Muscle of leg (tissue), 11 donors: ENCODE measurements around the gene PLA2G3. TPM values are rescaled to one million over a fixed set of nuclear protein-coding genes. Genes with fewer than 3 reads are reported as not detected.
"Not testable (repeated sequence)": the region's sequence is repeated elsewhere in the genome, so short reads cannot be mapped to it uniquely, and the experiment has no call there.

ENCODE experiments used
- DNase-seq: peaks from one replicate; pipeline ENCODE4 v3.0.0; 2013
- H3K27ac ChIP-seq: one replicate; pipeline ENCODE4 v1.5.1; 2013; ENCODE audit warnings: mild to moderate bottlenecking, low read length, control low read depth
- H3K27me3 ChIP-seq: one replicate; pipeline ENCODE4 v1.6.1; 2013; ENCODE audit warnings: low read length; ENCODE audit not compliant: control insufficient read depth, insufficient read depth
- H3K36me3 ChIP-seq: one replicate; pipeline ENCODE4 v1.6.1; 2013; ENCODE audit warnings: low read length; ENCODE audit not compliant: control insufficient read depth, insufficient read depth
- H3K4me1 ChIP-seq: one replicate; pipeline ENCODE4 v1.6.1; 2013; ENCODE audit warnings: low read length; ENCODE audit not compliant: control insufficient read depth, insufficient read depth
- H3K4me3 ChIP-seq: one replicate; pipeline ENCODE4 v1.5.1; 2013; ENCODE audit warnings: low read length, control low read depth
- H3K9me3 ChIP-seq: replicated peaks from 2 replicates; pipeline ENCODE4 v1.6.1; 2013; ENCODE audit warnings: low read depth, low read length; ENCODE audit not compliant: control insufficient read depth
- WGBS: methylation state at CpG from one replicate; pipeline ENCODE4 v1.1.5; 2013; ENCODE audit warnings: missing lambda C conversion rate; ENCODE audit not compliant: insufficient coverage; 5-methylcytosine and 5-hydroxymethylcytosine counted together
- polyA plus RNA-seq, 8 donors: library from polyadenylated mRNA; unstranded; fragments of 120-200 nt; gene quantifications; one replicate each; pipeline versions ENCODE4 v1.2.1 to v1.2.3, GENCODE V29; 2013; ENCODE audit warnings: inconsistent platforms in 1 of 8, low replicate concordance in 1 of 8; ENCODE audit not compliant: insufficient read length in 8 of 8, insufficient read depth in 1 of 8
- total RNA-seq: library from RNA; stranded (reverse); fragments of 120-200 nt; gene quantifications from one replicate; pipeline ENCODE4 v1.2.4, GENCODE V29; 2013

Gene PLA2G3
- total and polyA plus RNA-seq, 9 donors, result 0.04 TPM; not detected in 8

GRCh38 chr22:31103111-31103510 lies 37.2 kb downstream of the PLA2G3 start:
- DNase-seq, result peak; percentile 13
- Histone ChIP-seq H3K4me1 (peaks cover 37% of the 10 kb centered on the region), H3K27me3 (peaks cover 2% of the 10 kb centered on the region), H3K36me3 (peaks cover 63% of the 10 kb centered on the region), H3K27ac (no peak overlapping the region), H3K4me3 (no peak overlapping the region), H3K9me3 (no peaks in the 10 kb centered on the region)
- 83% methylated on average over 1 of the region's 2 CpGs for WGBS

- DNase-seq, result peak; percentile 50
- 84% methylated on average over 5 of the region's 8 CpGs for WGBS
Observed at GRCh38 chr22:31102441-31103081, 37.7 kb downstream of the PLA2G3 start.

GRCh38 chr22:31100762-31101525 lies 39.4 kb downstream of the PLA2G3 start:
- Histone ChIP-seq H3K4me1 (peaks cover 35% of the 10 kb centered on the region), H3K27me3 (no peaks in the 10 kb centered on the region)

More at GRCh38 chr22:31102441-31103081, 37.7 kb downstream of the PLA2G3 start:
- Histone ChIP-seq H3K36me3 (peaks cover 68% of the 10 kb centered on the region), H3K4me1 (peaks cover 35% of the 10 kb centered on the region), H3K4me3 (no peak overlapping the region), H3K27me3 (peaks cover 2% of the 10 kb centered on the region), H3K27ac (no peak overlapping the region), H3K9me3 (no peaks in the 10 kb centered on the region)

GRCh38 chr22:31099841-31100761 lies 40.2 kb downstream of the PLA2G3 start:
- Histone ChIP-seq H3K4me1 (peaks cover 36% of the 10 kb centered on the region), H3K27me3 (no peaks in the 10 kb centered on the region), H3K27ac (no peak overlapping the region), H3K4me3 (no peak overlapping the region), H3K9me3 (no peaks in the 10 kb centered on the region), H3K36me3 (peaks cover 90% of the 10 kb centered on the region)
- 93% methylated on average over 30 of the region's 34 CpGs for WGBS
- peak; percentile 9 for DNase-seq

More at GRCh38 chr22:31100762-31101525, 39.4 kb downstream of the PLA2G3 start:
- H3K36me3 ChIP-seq, result peaks cover 82% of the 10 kb centered on the region
- DNase-seq, result peak; percentile 6
- H3K9me3 ChIP-seq, result no peaks in the 10 kb centered on the region
- H3K4me3 ChIP-seq, result no peak overlapping the region
- WGBS, result 90% methylated on average over 17 of the region's 18 CpGs
- H3K27ac ChIP-seq, result no peak overlapping the region

GRCh38 chr22:31099386-31099785 lies 40.9 kb downstream of the PLA2G3 start:
- Histone ChIP-seq H3K9me3 (no peaks in the 10 kb centered on the region), H3K4me3 (no peak overlapping the region), H3K27me3 (no peaks in the 10 kb centered on the region), H3K36me3 (peaks cover 92% of the 10 kb centered on the region), H3K27ac (no peak overlapping the region), H3K4me1 (peaks cover 38% of the 10 kb centered on the region)
- WGBS, result 80% methylated on average over 5 of the region's 6 CpGs
- no peak for DNase-seq

- H3K27ac ChIP-seq, result no peak overlapping the region
- H3K27me3 ChIP-seq, result no peaks in the 10 kb centered on the region
- H3K36me3 ChIP-seq, result peaks cover 91% of the 10 kb centered on the region
- H3K9me3 ChIP-seq, result no peaks in the 10 kb centered on the region
- H3K4me3 ChIP-seq, result no peak overlapping the region
- WGBS, result 47% methylated on average over 23 of the region's 36 CpGs
- DNase-seq, result peak; percentile 20
- H3K4me1 ChIP-seq, result peaks cover 40% of the 10 kb centered on the region
Observed at GRCh38 chr22:31098632-31099110, 41.6 kb downstream of the PLA2G3 start.

GRCh38 chr22:31097941-31098631 lies 42.2 kb downstream of the PLA2G3 start:
- DNase-seq, result peak; percentile 9
- no peak overlapping the region for H3K27ac ChIP-seq
- H3K9me3 ChIP-seq, result no peaks in the 10 kb centered on the region
- H3K4me3 ChIP-seq, result no peak overlapping the region
- H3K36me3 ChIP-seq, result peaks cover 89% of the 10 kb centered on the region
- 69% methylated on average over 3 of the region's 10 CpGs for WGBS
- peaks cover 45% of the 10 kb centered on the region for H3K4me1 ChIP-seq
- no peaks in the 10 kb centered on the region for H3K27me3 ChIP-seq

- Histone ChIP-seq H3K4me1 (peaks cover 50% of the 10 kb centered on the region), H3K36me3 (peaks cover 89% of the 10 kb centered on the region)
- WGBS, result no CpG with 5 or more reads among the region's 5 CpGs
- DNase-seq, H3K27me3 ChIP-seq, H3K4me3 ChIP-seq, H3K27ac ChIP-seq, H3K9me3 ChIP-seq: not testable (repeated sequence)
Observed at GRCh38 chr22:31097539-31097938, 42.8 kb downstream of the PLA2G3 start.

GRCh38 chr22:31096657-31097279 lies 43.5 kb downstream of the PLA2G3 start:
- H3K27ac ChIP-seq, result no peak overlapping the region
- H3K4me1 ChIP-seq, result peaks cover 57% of the 10 kb centered on the region
- DNase-seq, result no peak
- no peak overlapping the region for H3K4me3 ChIP-seq
- peaks cover 89% of the 10 kb centered on the region for H3K36me3 ChIP-seq
- no peaks in the 10 kb centered on the region for H3K9me3 ChIP-seq
- H3K27me3 ChIP-seq, result no peaks in the 10 kb centered on the region
- 86% methylated on average over 27 of the region's 27 CpGs for WGBS
